AG04450 (cell line): Measurements from ENCODE around the gene IL20RB. TPM values are rescaled to one million over a fixed set of nuclear protein-coding genes. Genes with fewer than 3 reads are reported as not detected.

Experiments used
- CTCF ChIA-PET: fragments of 300-600, 350-600 bp; formaldehyde crosslinking; extraction: SDS; loops from one replicate; lab custom pipeline; 2022; ENCODE audit warnings: antibody characterized with exemption, inconsistent platforms; lab: Charles Lee
- POLR2A ChIA-PET: fragments of 350-600 bp; formaldehyde crosslinking; extraction: SDS; loops from one replicate; lab custom pipeline; 2021; ENCODE audit warnings: antibody characterized with exemption, inconsistent platforms; lab: Yijun Ruan, JAX
- DNase-seq: peaks from one replicate; pipeline ENCODE4 v3.0.0-alpha.2; 2011; ENCODE audit warnings: low read depth, low spot score
- H3K27ac ChIP-seq: one replicate; pipeline ENCODE4 v1.5.1; 2012; ENCODE audit warnings: low read depth, low read length, control low read depth
- H3K27me3 ChIP-seq: one replicate; pipeline ENCODE4 v1.6.0; 2012; ENCODE audit warnings: low read length; ENCODE audit not compliant: control insufficient read depth, insufficient read depth
- H3K4me3 ChIP-seq: 2 replicates; pipeline ENCODE4 v1.5.1; 2011; ENCODE audit warnings: mild to moderate bottlenecking, low read depth, low read length, control low read depth
- H3K9me3 ChIP-seq: 2 replicates; pipeline ENCODE4 v1.5.1; 2012; ENCODE audit warnings: low read length; ENCODE audit not compliant: control insufficient read depth, insufficient read depth
- polyA plus RNA-seq: library from polyadenylated mRNA; depleted of rRNA; stranded (reverse); fragments of >200 nt; gene quantifications from 2 replicates; pipeline ENCODE4 v1.2.3, GENCODE V29; 2011
- TF ChIP-seq, protein P1 (sequence below): IDR thresholded peaks from 2 replicates; pipeline ENCODE4 v1.5.1; 2011; ENCODE audit warnings: low read depth, low read length, control low read depth, inconsistent platforms

The IL20RB gene
- polyA plus RNA-seq, 1 experiment = 2.1 TPM

- no peaks in the 10 kb centered on the region for H3K27me3 ChIP-seq
- CTCF ChIA-PET = interaction anchor here (0.6 kb wide), 1 partner anchor 12 kb away, joined by 3 read pairs; no protein-coding TSS in a partner anchor
These were observed 16.9 kb downstream of the IL20RB start for GRCh38 chr3:136974670-136975069.

GRCh38 chr3:136979204-136979603 lies 21.4 kb downstream of the IL20RB start:
- ChIA-PET POLR2A (no interaction called here), CTCF (interaction anchor here (1.0 to 1.4 kb wide), 3 partner anchors 23 to 227 kb away, joined by 3 read pairs; partner anchors contain the start of gene STAG1)
- no peak overlapping the region for H3K27ac ChIP-seq
- DNase-seq = no peak
- H3K9me3 ChIP-seq = no peaks in the 10 kb centered on the region
- no peak overlapping the region for H3K4me3 ChIP-seq
- TF ChIP-seq, protein P1, sequence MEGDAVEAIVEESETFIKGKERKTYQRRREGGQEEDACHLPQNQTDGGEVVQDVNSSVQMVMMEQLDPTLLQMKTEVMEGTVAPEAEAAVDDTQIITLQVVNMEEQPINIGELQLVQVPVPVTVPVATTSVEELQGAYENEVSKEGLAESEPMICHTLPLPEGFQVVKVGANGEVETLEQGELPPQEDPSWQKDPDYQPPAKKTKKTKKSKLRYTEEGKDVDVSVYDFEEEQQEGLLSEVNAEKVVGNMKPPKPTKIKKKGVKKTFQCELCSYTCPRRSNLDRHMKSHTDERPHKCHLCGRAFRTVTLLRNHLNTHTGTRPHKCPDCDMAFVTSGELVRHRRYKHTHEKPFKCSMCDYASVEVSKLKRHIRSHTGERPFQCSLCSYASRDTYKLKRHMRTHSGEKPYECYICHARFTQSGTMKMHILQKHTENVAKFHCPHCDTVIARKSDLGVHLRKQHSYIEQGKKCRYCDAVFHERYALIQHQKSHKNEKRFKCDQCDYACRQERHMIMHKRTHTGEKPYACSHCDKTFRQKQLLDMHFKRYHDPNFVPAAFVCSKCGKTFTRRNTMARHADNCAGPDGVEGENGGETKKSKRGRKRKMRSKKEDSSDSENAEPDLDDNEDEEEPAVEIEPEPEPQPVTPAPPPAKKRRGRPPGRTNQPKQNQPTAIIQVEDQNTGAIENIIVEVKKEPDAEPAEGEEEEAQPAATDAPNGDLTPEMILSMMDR = no peak
- H3K27me3 ChIP-seq = no peaks in the 10 kb centered on the region

More at GRCh38 chr3:136974670-136975069, 16.9 kb downstream of the IL20RB start:
- DNase-seq = no peak
- Histone ChIP-seq H3K4me3 (no peak overlapping the region), H3K27ac (no peak overlapping the region), H3K9me3 (no peaks in the 10 kb centered on the region)
- TF ChIP-seq, protein P1 = no peak
- POLR2A ChIA-PET = no interaction called here

DNA sequence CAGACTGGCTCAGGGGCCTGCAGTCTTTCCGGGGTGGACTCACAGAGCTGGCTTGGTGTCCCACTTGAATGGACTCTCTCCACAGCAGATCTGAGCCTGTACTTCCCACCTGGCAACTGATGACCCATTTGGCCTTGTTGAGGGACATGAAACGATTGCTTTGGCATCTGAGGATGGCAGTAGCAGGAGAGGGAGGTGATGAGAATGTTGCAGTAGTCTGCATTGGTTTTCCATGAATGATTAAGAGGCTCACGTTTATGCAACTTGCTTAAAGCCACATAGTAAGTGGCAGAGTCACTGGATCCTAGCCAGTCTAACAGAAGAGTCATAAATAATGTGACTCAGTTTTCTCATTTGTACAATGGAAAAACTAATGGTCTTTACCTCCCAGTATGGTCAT lies 21.9 kb downstream of the IL20RB start:
- Histone ChIP-seq H3K27me3 (no peaks in the 10 kb centered on the region), H3K9me3 (no peaks in the 10 kb centered on the region), H3K27ac (no peak overlapping the region), H3K4me3 (no peak overlapping the region)
- TF ChIP-seq, protein P1 = no peak
- ChIA-PET POLR2A (no interaction called here), CTCF (interaction anchor here (1.3 kb wide), 1 partner anchor 34 kb away, joined by 3 read pairs; no protein-coding TSS in a partner anchor)
- no peak for DNase-seq

- TF ChIP-seq, protein P1 = no peak
- DNase-seq = no peak
- ChIA-PET POLR2A (no interaction called here), CTCF (interaction anchor here (0.6 kb wide), 1 partner anchor 32 kb away, joined by 3 read pairs; no protein-coding TSS in a partner anchor)
- no peak overlapping the region for H3K4me3 ChIP-seq
- no peaks in the 10 kb centered on the region for H3K9me3 ChIP-seq
- H3K27me3 ChIP-seq = no peaks in the 10 kb centered on the region
- no peak overlapping the region for H3K27ac ChIP-seq
These were observed 24.2 kb downstream of the IL20RB start for GRCh38 chr3:136982033-136982432.

GRCh38 chr3:136982520-136983138 lies 24.8 kb downstream of the IL20RB start:
- Histone ChIP-seq H3K27me3 (no peaks in the 10 kb centered on the region), H3K4me3 (no peak overlapping the region), H3K27ac (no peak overlapping the region), H3K9me3 (no peaks in the 10 kb centered on the region; the same call in 1 of the 2 replicates)
- TF ChIP-seq, protein P1 = no peak
- DNase-seq = no peak
- ChIA-PET CTCF (interaction anchor here (0.6 kb wide), 1 partner anchor 31 kb away, joined by 3 read pairs; no protein-coding TSS in a partner anchor), POLR2A (no interaction called here)
